ENCODE measurements around the gene RNF8.

DNA sequence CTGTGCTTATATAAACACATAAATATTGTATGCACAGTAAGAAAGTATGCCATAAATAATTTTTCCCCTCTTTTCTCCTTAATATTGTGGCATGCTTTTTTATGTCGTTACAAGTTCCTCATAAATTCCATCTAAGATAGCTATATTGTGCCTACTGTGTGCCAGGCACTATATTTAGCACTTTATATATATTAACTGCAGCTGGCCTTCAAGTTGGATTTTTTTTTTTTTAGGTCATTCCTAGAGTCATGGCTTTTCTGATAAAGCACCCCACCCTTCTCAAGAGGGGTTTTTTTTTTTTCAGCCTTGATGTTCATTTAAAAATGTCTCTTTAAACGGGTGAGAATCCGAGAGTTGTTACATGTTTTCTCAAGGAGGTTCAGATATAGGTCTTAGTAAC is 42.8 kb upstream of the RNF8 start:
- TF ChIP-seq ZNF565 (CRISPR knock-in tag; conservative IDR thresholded peaks at IDR 0.05; ENCODE audit: low read depth) (no peak), GLIS3 (CRISPR knock-in tag; IDR thresholded peaks at IDR 0.05) (no peak), CSRNP3 (CRISPR knock-in tag; IDR thresholded peaks at IDR 0.05) (no peak), ARNTL (CRISPR knock-in tag; IDR thresholded peaks at IDR 0.05; ENCODE audit: borderline replicate concordance, low read depth) (no peak), ZC3H10 (CRISPR knock-in tag; IDR thresholded peaks at IDR 0.05) (no peak), OSR1 (CRISPR knock-in tag; IDR thresholded peaks at IDR 0.05) (no peak), ESRRG (CRISPR knock-in tag; IDR thresholded peaks at IDR 0.05) (no peak), ZNF70 (CRISPR knock-in tag; IDR thresholded peaks at IDR 0.05) (no peak), SNAI2 (CRISPR knock-in tag; IDR thresholded peaks at IDR 0.05) (no peak), ZFP30 (CRISPR knock-in tag; IDR thresholded peaks at IDR 0.05) (no peak), PPARA (CRISPR knock-in tag; IDR thresholded peaks at IDR 0.05; ENCODE audit: borderline replicate concordance) (no peak), RARB (CRISPR knock-in tag; IDR thresholded peaks at IDR 0.05) (no peak)
- TF ChIP-seq, protein P1, sequence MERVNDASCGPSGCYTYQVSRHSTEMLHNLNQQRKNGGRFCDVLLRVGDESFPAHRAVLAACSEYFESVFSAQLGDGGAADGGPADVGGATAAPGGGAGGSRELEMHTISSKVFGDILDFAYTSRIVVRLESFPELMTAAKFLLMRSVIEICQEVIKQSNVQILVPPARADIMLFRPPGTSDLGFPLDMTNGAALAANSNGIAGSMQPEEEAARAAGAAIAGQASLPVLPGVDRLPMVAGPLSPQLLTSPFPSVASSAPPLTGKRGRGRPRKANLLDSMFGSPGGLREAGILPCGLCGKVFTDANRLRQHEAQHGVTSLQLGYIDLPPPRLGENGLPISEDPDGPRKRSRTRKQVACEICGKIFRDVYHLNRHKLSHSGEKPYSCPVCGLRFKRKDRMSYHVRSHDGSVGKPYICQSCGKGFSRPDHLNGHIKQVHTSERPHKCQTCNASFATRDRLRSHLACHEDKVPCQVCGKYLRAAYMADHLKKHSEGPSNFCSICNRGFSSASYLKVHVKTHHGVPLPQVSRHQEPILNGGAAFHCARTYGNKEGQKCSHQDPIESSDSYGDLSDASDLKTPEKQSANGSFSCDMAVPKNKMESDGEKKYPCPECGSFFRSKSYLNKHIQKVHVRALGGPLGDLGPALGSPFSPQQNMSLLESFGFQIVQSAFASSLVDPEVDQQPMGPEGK (CRISPR knock-in tag; IDR thresholded peaks at IDR 0.05; ENCODE audit: borderline replicate concordance): no peak
